Esophagus (tissue), 2 donors: Measurements from ENCODE around the gene INPP4A. TPM values are rescaled to one million over a fixed set of nuclear protein-coding genes. Genes with fewer than 3 reads are reported as not detected.
A peak's percentile ranks its signal among the peaks of the same experiment; 100 is the strongest.
"Not testable (repeated sequence)": the region's sequence is repeated elsewhere in the genome, so short reads cannot be mapped to it uniquely, and the experiment has no call there.

Experiments
- H3K27ac ChIP-seq, 2 donors: one replicate each; pipeline ENCODE4 v1.5.1; 2013; ENCODE audit warnings: low read depth in 2 of 2, mild to moderate bottlenecking in 2 of 2, inconsistent platforms in 1 of 2, low read length in 1 of 2, moderate library complexity in 1 of 2
- H3K27me3 ChIP-seq, 2 donors: one replicate each; pipeline ENCODE4 v1.6.1; 2013; ENCODE audit warnings: low read length in 2 of 2, control low read depth in 1 of 2, mild to moderate bottlenecking in 1 of 2; ENCODE audit not compliant: insufficient read depth in 2 of 2, control insufficient read depth in 1 of 2
- H3K36me3 ChIP-seq, 2 donors: one replicate each; pipeline ENCODE4 v1.6.1; 2013; ENCODE audit warnings: low read length in 1 of 2; ENCODE audit not compliant: control insufficient read depth in 2 of 2, insufficient read depth in 2 of 2
- H3K4me1 ChIP-seq, 2 donors: one replicate each; pipeline ENCODE4 v1.6.1; 2013; ENCODE audit warnings: low read length in 1 of 2; ENCODE audit not compliant: control insufficient read depth in 2 of 2, insufficient read depth in 2 of 2
- H3K4me3 ChIP-seq, 2 donors: one replicate each; pipeline ENCODE4 v1.5.1; 2013; ENCODE audit warnings: low read length in 2 of 2, mild to moderate bottlenecking in 2 of 2, low read depth in 1 of 2, moderate library complexity in 1 of 2
- H3K9me3 ChIP-seq, 2 donors: one replicate each; pipeline ENCODE4 v1.6.1; 2013; ENCODE audit warnings: mild to moderate bottlenecking in 2 of 2, low read depth in 1 of 2, low read length in 1 of 2, moderate library complexity in 1 of 2; ENCODE audit not compliant: control insufficient read depth in 2 of 2, insufficient read depth in 1 of 2
- WGBS, 2 donors: extraction: QIAGEN DNeasy Blood & Tissue Kit; methylation state at CpG; one replicate each; pipeline ENCODE4 v1.1.7; 2013; 5-methylcytosine and 5-hydroxymethylcytosine counted together
- polyA plus RNA-seq, 2 donors: library from polyadenylated mRNA; stranded (reverse); fragments of 200-250 nt; gene quantifications; one replicate each; pipeline ENCODE4 v1.2.3, GENCODE V29; 2013
- donor health status: healthy with polysubstance abuse.
- donor health status: Bipolar disorder and iron deficiency.

INPP4A gene
- polyA plus RNA-seq, 2 donors = 3.4 to 3.8 TPM

DNA sequence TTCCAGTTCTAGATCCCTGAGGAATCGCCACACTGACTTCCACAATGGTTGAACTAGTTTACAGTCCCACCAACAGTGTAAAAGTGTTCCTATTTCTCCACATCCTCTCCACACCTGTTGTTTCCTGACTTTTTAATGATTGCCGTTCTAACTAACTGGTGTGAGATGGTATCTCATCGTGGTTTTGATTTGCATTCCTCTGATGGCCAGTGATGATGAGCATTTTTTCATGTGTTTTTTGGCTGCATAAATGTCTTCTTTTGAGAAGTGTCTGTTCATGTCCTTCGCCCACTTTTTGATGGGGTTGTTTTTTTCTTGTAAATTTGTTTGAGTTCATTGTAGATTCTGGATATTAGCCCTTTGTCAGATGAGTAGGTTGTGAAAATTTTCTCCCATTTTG, 150.0 kb downstream of the INPP4A start:
- not testable (repeated sequence) for H3K27me3 ChIP-seq, H3K36me3 ChIP-seq, H3K27ac ChIP-seq, H3K9me3 ChIP-seq, H3K4me3 ChIP-seq, H3K4me1 ChIP-seq
- 87 to 88% methylated on average over 2 of the region's 4 CpGs for WGBS, 2 donors

DNA sequence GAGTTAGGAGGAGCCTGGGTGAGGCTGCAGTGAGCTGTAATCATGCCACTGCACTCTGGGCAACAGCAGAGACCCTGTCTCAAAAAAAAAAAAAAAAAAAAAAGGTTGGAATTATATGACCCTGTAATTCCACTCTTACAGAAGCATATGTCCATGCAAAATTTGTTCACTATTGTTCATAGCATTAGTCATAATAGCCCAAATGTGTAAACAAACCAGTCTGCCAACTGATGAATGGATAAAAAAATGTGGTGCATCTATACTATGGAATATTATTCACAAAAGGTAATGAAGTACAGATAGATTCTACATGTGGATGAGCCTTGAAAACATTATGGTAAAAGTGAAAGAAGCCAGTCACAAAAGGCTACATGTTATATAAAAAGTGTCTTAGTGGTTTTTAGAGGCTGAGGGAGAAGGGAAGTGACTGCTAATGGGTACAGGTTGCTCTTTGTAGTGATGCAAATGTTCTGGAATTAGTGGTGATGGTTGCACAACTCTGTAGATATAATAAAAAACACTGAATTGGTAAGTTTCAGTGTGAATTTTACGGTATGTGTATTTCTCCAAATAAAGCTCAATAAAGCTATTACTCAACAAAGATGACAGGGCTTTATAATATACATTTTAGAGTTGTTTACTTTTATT, 154.2 kb downstream of the INPP4A start:
- Histone ChIP-seq H3K27me3 (no peaks in the 10 kb centered on the region), H3K4me3 (no peak overlapping the region), H3K36me3 (peaks cover 0 to 3% of the 10 kb centered on the region in 2 donors), H3K9me3 (no peaks in the 10 kb centered on the region), H3K4me1 (no peaks in the 10 kb centered on the region), H3K27ac (no peak overlapping the region)
- WGBS, 2 donors = 78 to 80% methylated on average over 1 of the region's 1 CpG

DNA sequence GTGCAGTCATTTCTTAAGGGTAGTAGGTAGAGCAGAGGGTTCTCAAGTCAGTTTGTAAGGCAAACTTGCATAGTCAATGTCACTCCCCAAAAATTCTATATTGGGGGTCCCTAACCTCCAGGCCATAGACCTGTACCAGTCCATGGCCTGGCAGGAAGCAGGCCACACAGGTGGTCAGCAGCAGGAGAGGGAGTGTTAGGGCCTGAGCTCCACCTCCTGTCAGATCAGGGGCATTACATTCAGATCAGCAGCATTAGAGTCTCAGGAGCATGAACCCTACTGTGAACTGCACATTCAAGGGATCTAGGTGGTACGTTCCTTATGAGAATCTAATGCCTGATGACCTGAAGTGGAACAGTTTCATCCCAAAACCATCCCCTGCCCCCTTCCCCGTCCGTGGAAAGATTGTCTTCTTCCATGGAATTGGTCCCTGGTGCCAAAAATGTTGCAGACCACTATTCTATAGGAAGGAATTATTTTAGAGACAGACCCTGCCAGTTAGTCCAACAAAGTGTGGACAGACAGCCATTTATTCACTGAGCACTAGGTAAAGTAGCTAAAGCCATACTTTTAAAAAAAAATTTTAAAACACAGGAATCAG, 157.0 kb downstream of the INPP4A start:
- Histone ChIP-seq H3K27ac (no peak overlapping the region), H3K27me3 (no peaks in the 10 kb centered on the region), H3K4me3 (no peak overlapping the region), H3K36me3 (peaks cover 0 to 3% of the 10 kb centered on the region in 2 donors), H3K4me1 (peaks cover 1 to 5% of the 10 kb centered on the region in 2 donors), H3K9me3 (no peaks in the 10 kb centered on the region)
- 72 to 76% methylated on average over 3 of the region's 3 CpGs for WGBS, 2 donors

DNA sequence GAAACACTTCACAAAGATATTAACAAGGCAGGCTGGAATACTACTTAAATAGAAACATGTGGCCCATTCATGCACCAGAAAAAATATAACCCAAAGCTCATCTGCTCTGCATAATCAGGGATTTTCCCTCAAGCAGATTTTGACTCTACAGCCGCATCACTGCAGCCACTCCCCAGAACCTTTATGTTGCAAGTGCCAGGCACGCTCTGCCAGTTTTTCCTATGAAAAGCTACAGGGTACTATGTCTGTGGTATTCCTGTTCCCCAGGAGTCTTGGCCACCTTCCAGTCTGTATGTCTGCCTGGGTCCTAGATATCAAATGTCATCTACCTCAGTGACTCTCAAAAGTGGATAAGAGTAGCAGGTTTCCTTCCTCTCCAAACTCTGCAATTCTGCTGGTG, 159.9 kb downstream of the INPP4A start:
- WGBS, 2 donors = 54 to 58% methylated on average over 2 of the region's 2 CpGs
- H3K27me3 ChIP-seq = no peaks in the 10 kb centered on the region
- H3K4me3 ChIP-seq = no peak overlapping the region
- H3K27ac ChIP-seq = no peak overlapping the region
- peaks cover 5% of the 10 kb centered on the region in 2 donors for H3K4me1 ChIP-seq
- H3K36me3 ChIP-seq = peaks cover 0 to 3% of the 10 kb centered on the region in 2 donors
- no peaks in the 10 kb centered on the region for H3K9me3 ChIP-seq

DNA sequence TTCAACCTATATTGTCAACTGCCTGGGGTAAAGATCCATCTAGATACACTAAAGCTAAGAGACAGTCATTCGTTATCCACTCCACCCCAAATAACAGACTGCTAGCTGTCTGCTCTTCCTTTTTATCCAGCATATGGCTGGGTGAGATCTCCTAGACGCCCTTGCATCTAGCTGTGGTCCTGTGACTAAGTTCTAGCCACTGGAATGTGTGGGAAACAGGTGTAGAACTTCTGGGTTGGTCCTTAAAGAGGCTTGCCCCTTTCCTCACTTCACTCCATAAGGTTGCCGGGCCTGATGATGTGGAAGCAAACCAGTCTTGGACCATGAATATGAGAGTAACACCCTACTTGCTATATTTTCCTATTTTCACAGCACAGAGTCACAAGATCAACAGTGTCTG, 160.4 kb downstream of the INPP4A start:
- Histone ChIP-seq H3K4me3 (no peak overlapping the region), H3K27me3 (no peaks in the 10 kb centered on the region), H3K36me3 (no peaks in the 10 kb centered on the region), H3K9me3 (no peaks in the 10 kb centered on the region), H3K27ac (no peak overlapping the region), H3K4me1 (peaks cover 5% of the 10 kb centered on the region in 2 donors)
- 78 to 82% methylated on average over 3 of the region's 3 CpGs for WGBS, 2 donors

DNA sequence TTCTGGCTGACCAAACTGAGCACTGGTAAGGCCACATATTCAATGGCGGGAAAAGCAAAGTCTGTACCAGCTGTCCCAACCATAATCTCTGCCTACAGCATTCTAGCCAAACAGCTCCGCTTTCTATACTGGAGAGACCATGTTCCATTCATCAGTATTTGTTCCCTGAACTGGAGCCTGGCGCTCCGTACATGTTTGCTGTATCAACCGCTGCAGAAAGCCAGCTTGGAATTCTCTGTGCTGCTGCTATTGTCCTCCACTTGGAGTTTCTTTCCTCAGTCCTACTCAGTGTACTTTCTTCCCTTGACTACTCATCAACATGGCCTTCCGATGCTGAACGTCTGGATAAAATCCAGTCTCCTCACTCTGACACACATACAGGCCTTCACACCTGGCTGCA, 161.8 kb downstream of the INPP4A start:
- no peaks in the 10 kb centered on the region for H3K36me3 ChIP-seq
- no peak overlapping the region for H3K4me3 ChIP-seq
- H3K9me3 ChIP-seq = no peaks in the 10 kb centered on the region
- peaks cover 5% of the 10 kb centered on the region in 2 donors for H3K4me1 ChIP-seq
- H3K27me3 ChIP-seq = no peaks in the 10 kb centered on the region
- 76 to 88% methylated on average over 7 of the region's 7 CpGs for WGBS, 2 donors
- no peak overlapping the region for H3K27ac ChIP-seq

DNA sequence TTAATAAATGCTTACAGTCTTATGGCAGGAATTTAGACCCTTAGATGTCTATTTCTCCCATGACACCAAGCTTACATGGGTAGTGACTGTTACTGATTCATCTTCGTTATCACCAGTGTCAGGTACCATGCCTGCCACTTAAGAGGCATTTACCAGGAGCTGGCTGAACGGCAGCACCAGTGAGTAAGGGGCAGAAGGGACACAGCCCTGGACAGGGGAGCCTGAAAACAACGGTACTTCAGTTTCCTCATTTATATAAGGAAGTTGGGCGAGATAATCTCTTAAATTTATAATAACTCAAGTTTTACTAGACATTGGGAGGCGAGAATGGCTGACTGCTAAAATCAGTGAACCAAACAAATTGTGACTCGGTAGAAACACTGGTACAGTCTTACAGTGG, 162.4 kb downstream of the INPP4A start:
- Histone ChIP-seq H3K4me3 (peak overlapping the region in 1 of 2 donors; percentile 99), H3K36me3 (no peaks in the 10 kb centered on the region), H3K27me3 (no peaks in the 10 kb centered on the region), H3K9me3 (no peaks in the 10 kb centered on the region), H3K4me1 (peaks cover 5% of the 10 kb centered on the region in 2 donors), H3K27ac (no peak overlapping the region)
- 47 to 63% methylated on average over 6 of the region's 6 CpGs for WGBS, 2 donors

DNA sequence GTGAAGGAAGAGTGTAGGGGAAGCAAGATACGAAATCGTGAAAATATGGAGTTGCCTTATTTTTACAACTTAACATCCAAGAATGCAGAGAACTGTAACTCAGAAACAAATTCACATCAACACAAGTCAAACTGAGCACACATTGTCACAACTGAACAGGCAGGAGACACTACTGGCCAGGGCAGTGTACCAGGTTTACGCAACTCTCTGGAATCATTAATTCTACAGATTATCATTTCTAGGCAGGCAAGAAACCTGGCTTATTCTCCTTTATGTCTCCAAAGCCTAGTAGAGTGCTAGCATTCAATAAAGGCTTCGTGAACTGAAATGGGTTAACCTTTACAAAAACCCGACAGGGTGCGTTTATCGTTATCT, 163.1 kb downstream of the INPP4A start:
- WGBS, 2 donors = 9 to 10% methylated on average over 7 of the region's 7 CpGs
- Histone ChIP-seq H3K27ac (peak overlapping the region; percentile 87 to 91), H3K36me3 (peaks cover 0 to under 1% of the 10 kb centered on the region in 2 donors), H3K9me3 (no peaks in the 10 kb centered on the region), H3K27me3 (no peaks in the 10 kb centered on the region), H3K4me3 (peak overlapping the region; percentile 99 to 100), H3K4me1 (peaks cover 5% of the 10 kb centered on the region in 2 donors)

DNA sequence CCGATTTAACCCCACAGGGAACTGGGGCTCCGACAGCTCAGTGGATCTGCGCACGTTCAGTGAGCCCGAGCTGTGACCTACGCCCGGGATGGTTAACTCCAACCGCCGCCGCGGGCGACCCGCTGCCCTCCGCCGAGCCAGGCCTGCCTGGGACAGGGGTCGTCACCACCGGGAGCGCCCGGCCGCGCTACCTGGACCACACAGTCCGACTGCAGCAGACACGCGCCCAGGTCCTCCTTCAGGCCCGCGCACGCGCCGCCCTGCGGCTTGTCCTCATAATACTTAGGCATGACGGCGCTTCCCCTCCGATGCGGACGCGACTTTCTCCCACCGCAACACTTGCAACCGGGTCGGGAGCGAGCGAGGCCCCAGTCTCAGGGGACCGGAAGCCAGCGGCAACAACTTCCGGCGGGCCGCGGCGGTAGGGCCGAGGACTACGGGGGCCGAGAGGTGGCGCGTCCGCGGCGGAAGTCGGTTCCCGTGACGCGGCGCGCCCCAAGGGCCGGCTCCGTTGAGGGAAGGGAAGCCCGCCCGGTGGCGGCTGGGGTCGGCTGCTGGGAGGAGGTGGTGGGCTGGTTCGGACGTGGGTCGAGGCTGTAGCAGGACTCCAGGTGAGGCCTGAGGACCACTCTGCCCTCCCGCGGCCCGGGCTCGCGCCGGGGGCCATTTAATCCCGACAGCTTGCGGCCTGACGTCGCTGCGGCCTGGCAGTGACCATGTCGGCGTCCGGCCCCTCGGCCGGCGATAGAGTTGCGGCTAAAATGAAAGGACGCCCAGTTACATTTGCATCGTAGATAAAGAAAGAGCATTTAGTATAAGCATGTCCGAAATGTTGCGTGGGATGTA, 163.7 kb downstream of the INPP4A start, which contains the start of the genes COA5 and UNC50:
Gene COA5, minus strand, starts transcription at position 397 of the 846 bp plus-strand sequence. Its CDS starts 107 bp downstream, at position 290.
Gene UNC50, plus strand, starts transcription at position 474 of the 846 bp plus-strand sequence. CDS start 1,171 bp downstream, outside the sequence.
- no peaks in the 10 kb centered on the region for H3K9me3 ChIP-seq
- WGBS, 2 donors = 0 to 1% methylated on average over 81 to 93 of the region's 93 CpGs
- peaks cover 0 to 3% of the 10 kb centered on the region in 2 donors for H3K36me3 ChIP-seq
- H3K27me3 ChIP-seq = no peaks in the 10 kb centered on the region
- H3K4me3 ChIP-seq = peak within 1 kb of the TSS; percentile 99 to 100
- H3K4me1 ChIP-seq = peaks cover 5% of the 10 kb centered on the region in 2 donors
- peak within 1 kb of the TSS; percentile 87 to 91 for H3K27ac ChIP-seq
